Immature natural killer cell (primary cell): ENCODE results near the gene TSPAN16. TPM values are rescaled to one million over a fixed set of nuclear protein-coding genes. Genes with fewer than 3 reads are reported as not detected.
"Not testable (repeated sequence)": the region's sequence is repeated elsewhere in the genome, so short reads cannot be mapped to it uniquely, and the experiment has no call there.

Experiments used
- DNase-seq, 3 donors: peaks; one replicate each; pipeline ENCODE4 v3.0.0; 2022; ENCODE audit warnings: mixed read lengths in 1 of 3
- H3K27ac Mint-ChIP-seq, 6 donors: one replicate each; pipeline ENCODE4 v1.8.0; 2020; ENCODE audit warnings: mixed read lengths in 6 of 6, mild to moderate bottlenecking in 5 of 6, inconsistent platforms in 4 of 6, moderate library complexity in 3 of 6
- H3K27me3 Mint-ChIP-seq, 3 donors: one replicate each; pipeline ENCODE4 v1.8.0; 2020 to 2021; ENCODE audit warnings: low read depth in 3 of 3, mild to moderate bottlenecking in 3 of 3, mixed read lengths in 3 of 3, moderate library complexity in 3 of 3, inconsistent platforms in 1 of 3
- H3K36me3 Mint-ChIP-seq, 3 donors: one replicate each; pipeline ENCODE4 v1.8.0; 2020; ENCODE audit warnings: mixed read lengths in 3 of 3, inconsistent platforms in 2 of 3, mild to moderate bottlenecking in 2 of 3
- H3K4me1 Mint-ChIP-seq, 2 donors: one replicate each; pipeline ENCODE4 v1.8.0; 2020; ENCODE audit warnings: inconsistent platforms in 2 of 2, mild to moderate bottlenecking in 2 of 2, mixed read lengths in 2 of 2, moderate library complexity in 1 of 2
- H3K4me3 Mint-ChIP-seq, 5 donors: one replicate each; pipeline ENCODE4 v1.8.0; 2020; ENCODE audit warnings: mild to moderate bottlenecking in 5 of 5, mixed read lengths in 5 of 5, inconsistent platforms in 3 of 5, moderate library complexity in 3 of 5
- H3K9me3 Mint-ChIP-seq, 6 donors: one replicate each; pipeline ENCODE4 v1.8.0; 2020; ENCODE audit warnings: mild to moderate bottlenecking in 6 of 6, mixed read lengths in 6 of 6, inconsistent platforms in 4 of 6, moderate library complexity in 3 of 6
- polyA plus RNA-seq, 3 donors: library from polyadenylated mRNA; unstranded; fragments of 300-500 nt; fragmentation: Illumina TruSeq; gene quantifications; one replicate each; pipeline ENCODE4 v1.2.3, GENCODE V29; 2021

TSPAN16 gene
- polyA plus RNA-seq, 3 donors from 2014 or later, result not detected

DNA sequence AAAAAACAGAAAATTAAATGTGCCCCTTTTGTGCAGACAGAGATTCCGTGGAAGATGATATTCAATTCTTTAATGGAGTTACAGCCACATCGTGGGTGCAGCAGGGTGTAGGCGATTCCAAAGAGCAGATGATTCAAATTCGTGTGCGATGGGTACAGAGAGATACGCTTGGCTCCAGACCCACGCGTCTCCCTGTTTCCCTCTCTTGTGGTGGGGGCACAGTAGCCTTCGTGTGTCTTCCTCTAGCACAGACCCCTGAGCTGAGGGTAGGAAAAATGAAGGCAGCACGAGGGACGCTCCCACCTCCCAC is 4.8 kb downstream of the TSPAN16 start:
- Mint-ChIP-seq H3K4me3 (no peak overlapping the region), H3K36me3 (no peaks in the 10 kb centered on the region), H3K4me1 (no peaks in the 10 kb centered on the region), H3K27me3 (peaks cover 3 to 6% (median 4%) of the 10 kb centered on the region in 3 donors), H3K9me3 (no peaks in the 10 kb centered on the region), H3K27ac (no peak overlapping the region)
- DNase-seq, result no peak

DNA sequence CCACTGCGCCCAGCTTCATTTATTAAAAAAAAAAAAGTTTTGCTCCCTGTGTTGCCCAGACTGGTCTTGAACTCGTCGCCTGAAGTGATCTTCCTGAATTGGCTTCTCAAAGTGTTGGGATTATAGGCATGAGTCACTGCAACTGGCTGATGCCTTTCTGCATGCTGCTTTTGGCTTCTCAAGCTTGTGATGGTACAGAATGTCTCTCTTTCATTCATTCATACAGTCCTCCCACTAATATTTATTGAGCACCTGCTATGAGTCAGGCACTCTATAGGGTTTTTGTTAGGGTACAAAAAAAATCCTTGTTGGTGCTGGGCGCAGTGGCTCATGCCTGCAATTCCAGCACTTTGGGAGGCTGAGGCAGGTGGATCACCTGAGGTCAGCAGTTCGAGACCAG is 9.0 kb downstream of the TSPAN16 start:
- Mint-ChIP-seq H3K9me3 (no peaks in the 10 kb centered on the region), H3K36me3 (no peaks in the 10 kb centered on the region), H3K27me3 (peaks cover 0 to 8% (median 3%) of the 10 kb centered on the region in 3 donors), H3K4me1 (no peaks in the 10 kb centered on the region), H3K4me3 (no peak overlapping the region), H3K27ac (no peak overlapping the region)
- DNase-seq, result no peak

DNA sequence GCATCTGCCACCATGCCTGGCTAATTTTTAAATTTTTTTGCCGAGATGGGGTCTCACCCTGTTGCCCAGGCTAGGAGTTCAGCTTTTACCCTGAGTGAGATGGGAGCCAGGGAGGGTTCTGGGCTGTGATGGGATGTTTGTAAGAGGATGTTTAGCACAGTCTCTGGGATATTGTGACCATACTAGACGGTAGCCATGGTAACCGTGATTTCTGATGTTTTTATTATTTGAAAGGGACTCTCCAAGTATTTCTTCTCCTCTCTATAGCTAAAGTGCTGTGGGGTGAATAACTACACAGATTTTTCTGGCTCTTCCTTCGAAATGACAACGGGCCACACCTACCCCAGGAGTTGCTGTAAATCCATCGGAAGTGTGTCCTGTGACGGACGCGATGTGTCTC is 10.4 kb downstream of the TSPAN16 start:
- Mint-ChIP-seq H3K36me3 (no peaks in the 10 kb centered on the region), H3K4me3 (no peak overlapping the region), H3K9me3 (no peaks in the 10 kb centered on the region), H3K4me1 (no peaks in the 10 kb centered on the region), H3K27me3 (peaks cover 0 to 8% (median 0%) of the 10 kb centered on the region in 3 donors), H3K27ac (no peak overlapping the region)
- no peak for DNase-seq

DNA sequence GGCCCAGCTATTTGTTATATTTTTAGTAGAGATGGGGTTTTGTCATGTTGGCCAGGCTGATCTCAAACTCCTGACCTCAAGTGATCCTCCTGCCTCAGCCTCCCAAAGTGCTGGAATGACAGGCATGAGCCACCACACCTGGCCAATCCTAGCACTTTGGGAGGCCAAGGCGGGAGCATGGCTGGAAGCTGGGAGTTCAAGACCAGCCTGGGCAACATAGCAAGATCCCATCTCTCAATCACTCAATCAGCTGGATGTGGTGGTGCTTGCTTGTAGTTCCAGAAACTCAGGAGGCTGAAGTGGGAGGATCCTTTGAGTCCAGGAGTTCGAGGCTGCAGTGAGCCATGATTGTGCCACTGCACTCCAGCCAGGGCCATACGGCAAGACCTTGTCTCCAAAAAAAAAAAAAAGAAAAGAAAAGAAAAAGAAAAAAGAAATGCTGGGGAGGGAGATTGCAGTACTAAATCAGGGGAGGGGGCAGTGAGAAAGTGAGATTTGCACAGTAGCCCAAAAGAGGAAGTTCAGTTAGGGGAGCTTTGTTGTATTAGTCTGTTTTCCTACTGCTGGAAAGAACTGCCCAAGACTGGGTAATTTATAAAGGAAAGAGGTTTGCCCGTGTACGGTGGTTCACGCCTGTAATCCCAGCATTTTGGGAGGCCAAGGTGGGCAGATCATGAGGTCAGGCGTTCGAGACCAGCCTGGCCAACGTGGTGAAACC is 24.5 kb downstream of the TSPAN16 start:
- H3K4me1 Mint-ChIP-seq, result peaks cover 51 to 54% of the 10 kb centered on the region in 2 donors
- peak overlapping the region in 2 of 6 donors; percentile 3 to 61 for H3K27ac Mint-ChIP-seq

DNA sequence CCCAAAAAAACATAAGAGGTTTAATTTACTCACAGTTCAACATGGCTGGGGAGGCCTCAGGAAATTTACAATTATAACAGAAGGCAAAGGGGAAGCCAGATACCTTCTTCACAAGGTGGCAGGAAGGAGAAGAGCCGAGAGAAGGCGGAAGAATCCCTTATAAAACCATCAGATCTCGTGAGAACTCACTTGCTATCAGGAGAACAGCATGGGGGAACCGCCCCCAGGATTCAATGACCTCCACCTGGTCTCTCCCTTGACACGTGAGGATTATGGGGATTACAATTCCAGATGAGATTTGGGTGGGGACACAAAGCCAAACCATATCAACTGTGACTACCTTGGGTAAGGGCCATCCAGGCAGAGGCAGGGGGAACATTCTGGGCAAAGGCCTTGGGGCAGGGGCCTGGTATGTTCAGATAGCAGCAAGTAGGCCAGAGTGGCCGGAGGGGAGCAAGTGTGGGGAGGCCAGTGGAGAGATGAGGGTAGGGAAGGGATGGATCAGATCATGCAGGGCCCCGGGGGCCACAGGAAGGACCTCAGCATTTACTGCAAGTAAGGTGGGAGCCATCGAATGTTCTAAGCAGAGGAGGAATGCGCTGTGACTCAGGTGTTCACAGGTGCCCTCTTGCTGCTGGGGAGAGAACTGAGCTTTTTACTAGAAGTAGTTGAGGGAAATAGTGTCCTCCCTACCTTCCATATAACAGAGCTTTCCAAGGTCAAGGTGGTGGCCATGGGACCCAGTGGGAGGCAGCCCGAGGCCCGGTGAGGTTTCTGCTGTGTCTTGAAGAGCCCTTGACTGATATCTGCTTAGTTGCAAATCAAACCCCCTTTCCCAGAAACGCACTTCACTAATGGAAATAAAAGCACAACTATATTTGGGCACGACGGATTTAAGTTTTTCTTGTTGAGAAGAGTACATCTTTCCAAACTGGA is 25.5 kb downstream of the TSPAN16 start:
- DNase-seq, result no peak
- Mint-ChIP-seq H3K36me3 (no peaks in the 10 kb centered on the region), H3K27ac (peak overlapping the region; percentile 3 to 87 (median 66)), H3K9me3 (no peaks in the 10 kb centered on the region), H3K4me1 (peaks cover 51 to 55% of the 10 kb centered on the region in 2 donors), H3K4me3 (no peak overlapping the region), H3K27me3 (peaks cover 4% of the 10 kb centered on the region in 3 donors)

More for the DNA sequence above, 24.5 kb downstream of the TSPAN16 start:
- not testable (repeated sequence) for H3K27me3 Mint-ChIP-seq, H3K36me3 Mint-ChIP-seq, DNase-seq, H3K4me3 Mint-ChIP-seq, H3K9me3 Mint-ChIP-seq

DNA sequence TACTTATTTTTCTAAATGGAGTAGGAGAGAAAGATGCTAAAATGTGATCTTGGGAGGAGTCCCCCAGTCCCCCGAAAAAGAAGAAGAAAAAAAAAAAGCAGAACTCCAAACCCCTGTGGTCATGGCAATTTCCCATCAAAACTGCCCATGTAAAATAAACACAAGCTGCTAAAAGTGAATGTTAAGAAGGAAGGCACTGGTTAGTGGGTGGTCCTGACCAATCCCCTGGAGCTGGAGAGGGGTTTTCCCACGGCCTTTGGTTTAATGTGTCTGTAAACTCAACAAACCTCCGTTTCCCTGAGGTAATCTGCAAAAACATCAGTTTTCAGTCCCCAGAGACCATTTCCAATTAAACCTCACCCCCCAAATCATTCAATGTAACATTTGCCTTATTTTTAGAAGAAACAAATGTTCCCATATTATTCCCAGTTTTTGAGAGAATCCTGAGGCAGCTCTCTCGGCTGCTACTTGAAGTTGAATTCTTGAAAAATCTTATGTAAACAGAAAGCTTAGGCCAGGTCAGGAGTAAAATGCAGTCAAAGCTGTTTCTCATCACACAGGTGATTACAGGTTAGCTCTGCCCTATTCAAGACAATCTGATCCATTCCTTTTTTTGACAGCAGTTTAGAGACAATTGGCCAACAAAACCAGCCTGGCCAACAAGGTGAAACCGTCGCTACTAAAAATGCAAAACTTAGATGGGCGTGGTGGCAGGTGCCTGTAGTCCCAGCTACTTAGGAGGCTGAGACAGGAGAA is 26.5 kb downstream of the TSPAN16 start:
- no peak for DNase-seq
- H3K9me3 Mint-ChIP-seq, result no peaks in the 10 kb centered on the region
- H3K4me1 Mint-ChIP-seq, result peaks cover 44 to 50% of the 10 kb centered on the region in 2 donors
- H3K4me3 Mint-ChIP-seq, result peak overlapping the region in 2 of 5 donors; percentile 5 to 12
- H3K27ac Mint-ChIP-seq, result peak overlapping the region in 4 of 6 donors; percentile 53 to 87 (median 60)
- H3K27me3 Mint-ChIP-seq, result peaks cover 4% of the 10 kb centered on the region in 3 donors
- H3K36me3 Mint-ChIP-seq, result peaks cover 0 to 7% (median 4%) of the 10 kb centered on the region in 3 donors

DNA sequence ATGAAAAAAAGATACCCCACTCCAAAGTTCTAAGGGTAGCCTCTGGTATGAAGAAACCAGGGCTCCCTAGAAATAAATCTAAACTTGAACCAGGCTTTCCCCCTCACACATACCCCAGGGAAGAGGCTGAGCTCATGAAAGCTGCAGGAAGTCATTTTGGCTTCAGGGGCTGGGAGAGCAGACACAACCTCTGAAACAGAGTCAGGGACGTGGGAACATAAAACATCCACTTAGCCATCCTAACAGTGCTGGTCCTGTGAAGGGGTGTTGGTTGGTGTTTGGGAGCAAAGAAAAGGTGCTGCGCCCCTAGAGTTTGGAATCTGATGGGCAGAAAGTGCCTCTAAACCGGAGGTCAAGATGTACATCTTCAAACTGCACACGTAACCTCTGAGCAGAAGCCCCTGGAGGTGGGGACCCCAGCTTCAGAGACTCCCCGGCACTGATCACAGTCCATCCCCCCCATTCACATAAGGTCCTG is 27.7 kb downstream of the TSPAN16 start:
- Mint-ChIP-seq H3K27me3 (peaks cover 4% of the 10 kb centered on the region in 3 donors), H3K27ac (peak overlapping the region; percentile 85 to 94 (median 92)), H3K4me3 (peak overlapping the region; percentile 68 to 76 (median 74)), H3K36me3 (peaks cover 0 to 7% (median 4%) of the 10 kb centered on the region in 3 donors), H3K4me1 (peaks cover 32 to 39% of the 10 kb centered on the region in 2 donors), H3K9me3 (no peaks in the 10 kb centered on the region)
- DNase-seq, result no peak

DNA sequence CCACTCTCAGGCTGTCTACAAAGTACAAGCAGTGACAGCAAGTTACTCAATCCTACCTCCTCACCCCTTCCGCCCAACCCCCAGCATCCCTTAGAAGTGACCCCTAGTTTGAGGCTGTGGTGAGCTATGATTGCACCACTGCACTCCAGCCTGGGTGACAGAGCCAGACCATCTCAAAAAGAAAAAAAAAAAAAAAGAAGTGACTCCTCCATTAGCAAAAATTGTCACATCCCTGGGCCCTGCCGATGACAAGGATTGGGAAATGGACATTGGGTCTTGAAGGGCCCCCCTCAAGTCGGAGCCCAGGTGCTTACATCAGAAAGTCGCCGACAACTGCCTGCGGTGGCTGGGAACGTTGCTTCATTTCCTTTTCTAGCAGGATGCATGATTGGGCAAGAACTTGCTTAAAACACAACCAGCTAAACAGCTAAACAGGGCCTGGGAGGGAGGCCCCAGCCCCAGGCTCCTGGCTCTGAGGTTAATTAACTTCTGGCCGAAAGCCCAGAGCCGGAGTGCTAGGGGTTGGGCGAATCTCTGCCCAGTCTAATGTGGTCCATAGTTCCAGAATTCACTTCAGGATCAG is 28.2 kb downstream of the TSPAN16 start:
- Mint-ChIP-seq H3K27ac (peak overlapping the region; percentile 85 to 94 (median 92)), H3K4me1 (peaks cover 28 to 35% of the 10 kb centered on the region in 2 donors), H3K4me3 (peak overlapping the region; percentile 68 to 76 (median 74)), H3K36me3 (peaks cover 0 to 7% (median 4%) of the 10 kb centered on the region in 3 donors), H3K27me3 (peaks cover 4% of the 10 kb centered on the region in 3 donors), H3K9me3 (no peaks in the 10 kb centered on the region)
- DNase-seq, result peak; percentile 57 to 65 (median 61)

DNA sequence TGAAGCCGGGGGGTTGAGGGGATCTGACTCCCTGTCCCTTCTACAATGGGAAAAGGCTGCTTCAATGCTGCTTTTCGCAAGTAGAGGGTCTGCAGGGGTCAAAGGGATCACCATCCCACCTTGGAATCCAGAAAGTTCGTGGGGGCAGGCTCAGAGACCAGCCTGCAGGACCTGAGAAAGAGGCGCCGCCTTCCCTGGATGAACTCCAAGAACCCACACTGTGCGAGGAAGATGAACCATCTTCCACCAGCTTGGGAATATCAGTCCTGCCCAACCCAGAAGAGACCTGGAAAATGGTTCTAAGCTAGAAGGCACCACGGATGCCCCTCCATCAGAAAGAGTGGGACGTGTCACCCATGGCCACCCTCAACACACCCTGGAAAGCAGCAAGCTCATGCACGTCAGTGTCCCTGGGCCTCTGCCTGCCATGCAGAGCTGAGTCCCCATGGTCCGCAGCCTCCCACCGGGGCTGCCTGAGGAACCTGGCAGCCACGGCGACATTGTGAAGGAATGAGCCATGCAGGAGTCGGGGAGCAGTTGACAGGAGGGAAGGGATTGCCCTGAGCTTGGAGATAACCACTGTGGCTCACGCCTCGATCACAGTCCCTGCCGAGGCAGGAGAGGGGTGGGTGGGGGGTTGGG is 28.9 kb downstream of the TSPAN16 start:
- Mint-ChIP-seq H3K4me3 (peak overlapping the region in 1 of 5 donors; percentile 72), H3K27me3 (peaks cover 4% of the 10 kb centered on the region in 3 donors), H3K4me1 (peaks cover 28 to 35% of the 10 kb centered on the region in 2 donors), H3K9me3 (no peaks in the 10 kb centered on the region), H3K36me3 (peaks cover 0 to 7% (median 4%) of the 10 kb centered on the region in 3 donors), H3K27ac (peak overlapping the region; percentile 85 to 94 (median 92))
- no peak for DNase-seq

DNA sequence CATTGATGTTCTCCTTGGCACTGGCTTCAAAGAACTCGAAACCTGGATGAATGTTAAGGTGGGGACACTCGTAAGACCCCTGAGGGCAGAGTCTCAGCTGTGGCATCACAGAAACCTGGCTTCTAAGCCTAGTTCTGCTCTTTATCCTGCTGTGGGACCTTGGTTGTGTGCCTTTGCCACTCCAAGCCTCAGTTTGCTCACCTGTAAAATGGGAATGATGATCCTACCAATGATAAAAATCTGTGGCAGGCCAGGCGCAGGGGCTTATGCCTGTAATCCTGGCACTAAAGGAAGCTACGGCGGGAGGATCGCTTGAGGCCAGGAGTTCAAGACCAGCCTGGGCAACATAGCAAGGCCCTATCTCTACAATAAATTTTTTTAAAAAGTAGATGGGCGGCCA is 29.6 kb downstream of the TSPAN16 start:
- H3K9me3 Mint-ChIP-seq, result no peaks in the 10 kb centered on the region
- H3K27ac Mint-ChIP-seq, result peak overlapping the region in 2 of 6 donors; percentile 7 to 12
- H3K4me1 Mint-ChIP-seq, result peaks cover 28 to 34% of the 10 kb centered on the region in 2 donors
- no peak for DNase-seq
- H3K36me3 Mint-ChIP-seq, result peaks cover 0 to 10% (median 4%) of the 10 kb centered on the region in 3 donors
- H3K27me3 Mint-ChIP-seq, result peaks cover 2 to 4% (median 4%) of the 10 kb centered on the region in 3 donors
- no peak overlapping the region for H3K4me3 Mint-ChIP-seq

DNA sequence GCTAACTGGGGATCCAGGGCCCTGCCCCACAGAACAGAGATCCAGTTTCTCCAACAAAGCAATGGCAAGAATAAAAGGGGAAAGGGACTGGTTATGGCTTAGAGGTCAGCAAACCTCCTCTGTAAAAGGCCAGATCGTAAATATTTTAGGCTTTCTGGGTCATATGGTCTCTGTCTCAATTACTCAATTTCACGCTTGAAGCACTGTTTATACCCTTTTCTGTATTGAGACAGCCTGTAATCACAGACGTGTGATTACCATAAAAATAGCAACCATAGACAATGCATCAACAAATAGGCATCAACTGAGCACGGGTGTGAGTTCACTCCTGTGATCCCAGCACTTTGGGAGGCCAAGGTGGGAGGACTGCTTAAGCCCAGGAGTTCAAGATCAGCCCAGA is 34.2 kb downstream of the TSPAN16 start:
- Mint-ChIP-seq H3K27ac (no peak overlapping the region), H3K36me3 (peaks cover 4 to 16% (median 10%) of the 10 kb centered on the region in 3 donors), H3K4me1 (peaks cover 0 to 3% of the 10 kb centered on the region in 2 donors), H3K4me3 (no peak overlapping the region), H3K27me3 (peaks cover 0 to 2% (median 0%) of the 10 kb centered on the region in 3 donors), H3K9me3 (peaks cover 0 to 2% (median 0%) of the 10 kb centered on the region in 6 donors)
- no peak for DNase-seq

DNA sequence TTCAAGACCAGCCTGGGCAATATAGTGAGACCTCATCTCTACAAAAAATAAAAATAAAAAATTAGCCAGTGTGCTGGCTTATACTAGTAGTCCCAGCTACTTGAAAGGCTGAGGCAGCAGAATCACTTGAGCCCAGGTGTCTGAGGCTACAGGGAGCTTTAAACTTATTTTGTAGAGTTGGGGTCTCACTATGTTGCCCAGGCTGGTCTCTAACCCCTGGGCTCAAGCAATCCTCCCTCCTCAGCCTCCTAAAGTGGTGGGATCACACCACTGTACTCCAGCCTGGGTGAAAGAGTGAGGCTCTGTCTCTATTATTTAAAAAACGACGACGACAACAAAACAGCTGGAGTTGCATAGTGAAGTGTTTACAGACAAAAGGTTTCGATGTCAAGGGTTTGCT is 35.5 kb downstream of the TSPAN16 start:
- DNase-seq, result no peak
- no peak overlapping the region for H3K27ac Mint-ChIP-seq
- H3K27me3 Mint-ChIP-seq, result peaks cover 0 to 2% (median 0%) of the 10 kb centered on the region in 3 donors
- H3K9me3 Mint-ChIP-seq, result peaks cover 0 to 2% (median 0%) of the 10 kb centered on the region in 6 donors
- H3K36me3 Mint-ChIP-seq, result peaks cover 15 to 22% (median 17%) of the 10 kb centered on the region in 3 donors
- H3K4me3 Mint-ChIP-seq, result no peak overlapping the region
- peaks cover 0 to 1% of the 10 kb centered on the region in 2 donors for H3K4me1 Mint-ChIP-seq
